ENCODE data around the gene HLCS.

- TF ChIP-seq CTCF (tag by site-specific recombination; IDR thresholded peaks at IDR 0.05) (no peak), ZNF830 (tag by site-specific recombination; IDR thresholded peaks at IDR 0.05; ENCODE audit: low read depth) (no peak), ZNF747 (tag by site-specific recombination; IDR thresholded peaks at IDR 0.05) (no peak), ZNF23 (tag by site-specific recombination; IDR thresholded peaks at IDR 0.05; ENCODE audit: borderline replicate concordance) (no peak), REST (tag by site-specific recombination; IDR thresholded peaks at IDR 0.05) (no peak), GLI4 (tag by site-specific recombination; IDR thresholded peaks at IDR 0.05) (no peak), ZNF792 (tag by site-specific recombination; IDR thresholded peaks at IDR 0.05) (no peak), SALL2 (tag by site-specific recombination; IDR thresholded peaks at IDR 0.05; ENCODE audit: borderline replicate concordance) (no peak), ZSCAN18 (tag by site-specific recombination; IDR thresholded peaks at IDR 0.05) (no peak), ZNF335 (tag by site-specific recombination; conservative IDR thresholded peaks at IDR 0.05) (no peak), YY1 (tag by site-specific recombination; IDR thresholded peaks at IDR 0.05) (no peak)
Observed at GRCh38 chr21:36747041-36747814, 219.2 kb downstream of the HLCS start.
